ENCODE data around the gene CNGA1. TPM values are rescaled to one million over a fixed set of nuclear protein-coding genes. Genes with fewer than 3 reads are reported as not detected.

Gene CNGA1
- total RNA-seq, 4 donors from 2014 or later: 0.27 to 4.1 (median 0.55) TPM; not detected in 1

- intact Hi-C loops (cut with DNase I; ENCODE audit: low total_unique reads): no loop called here
- H3K4me1 ChIP-seq: no peaks in the 10 kb centered on the region
- H3K36me3 ChIP-seq: no peaks in the 10 kb centered on the region
- no peaks in the 10 kb centered on the region for H3K9me3 ChIP-seq
- no peak for DNase-seq
- no peak overlapping the region for H3K27ac ChIP-seq
- no peak overlapping the region for H3K4me3 ChIP-seq
- TF ChIP-seq POLR2A (IDR thresholded peaks at IDR 0.05) (no peak), CTCF (IDR thresholded peaks at IDR 0.05) (no peak)
- H3K27me3 ChIP-seq: no peaks in the 10 kb centered on the region
Observed at GRCh38 chr4:48037117-48037462, 20.6 kb upstream of the CNGA1 start.

- Histone ChIP-seq H3K27me3 (no peaks in the 10 kb centered on the region), H3K9me3 (no peaks in the 10 kb centered on the region), H3K27ac (no peak overlapping the region), H3K36me3 (no peaks in the 10 kb centered on the region), H3K4me3 (no peak overlapping the region), H3K4me1 (no peaks in the 10 kb centered on the region)
- TF ChIP-seq POLR2A (IDR thresholded peaks at IDR 0.05) (no peak), CTCF (IDR thresholded peaks at IDR 0.05) (no peak)
- intact Hi-C loops (cut with DNase I; ENCODE audit: low total_unique reads): no loop called here
- DNase-seq: no peak
Observed at GRCh38 chr4:48035952-48036351, 19.5 kb upstream of the CNGA1 start.

GRCh38 chr4:48033825-48034413, 17.4 kb upstream of the CNGA1 start:
- DNase-seq: no peak
- intact Hi-C loops (cut with DNase I; ENCODE audit: low total_unique reads): no loop called here
- TF ChIP-seq POLR2A (IDR thresholded peaks at IDR 0.05) (no peak), CTCF (IDR thresholded peaks at IDR 0.05) (no peak)
- Histone ChIP-seq H3K9me3 (no peaks in the 10 kb centered on the region), H3K4me3 (no peak overlapping the region), H3K4me1 (no peaks in the 10 kb centered on the region), H3K27ac (no peak overlapping the region), H3K36me3 (no peaks in the 10 kb centered on the region), H3K27me3 (no peaks in the 10 kb centered on the region)

- Histone ChIP-seq H3K9me3 (no peaks in the 10 kb centered on the region), H3K4me1 (no peaks in the 10 kb centered on the region), H3K36me3 (no peaks in the 10 kb centered on the region), H3K27me3 (no peaks in the 10 kb centered on the region), H3K4me3 (no peak overlapping the region), H3K27ac (no peak overlapping the region)
- TF ChIP-seq POLR2A (IDR thresholded peaks at IDR 0.05) (no peak), CTCF (IDR thresholded peaks at IDR 0.05) (no peak)
- DNase-seq: no peak
- intact Hi-C loops (cut with DNase I; ENCODE audit: low total_unique reads): no loop called here
Observed at GRCh38 chr4:48033412-48033811, 16.9 kb upstream of the CNGA1 start.

- Histone ChIP-seq H3K4me3 (no peak overlapping the region), H3K27ac (no peak overlapping the region), H3K27me3 (no peaks in the 10 kb centered on the region), H3K36me3 (no peaks in the 10 kb centered on the region), H3K9me3 (no peaks in the 10 kb centered on the region), H3K4me1 (no peaks in the 10 kb centered on the region)
- DNase-seq: no peak
- TF ChIP-seq POLR2A (IDR thresholded peaks at IDR 0.05) (no peak), CTCF (IDR thresholded peaks at IDR 0.05) (no peak)
- intact Hi-C loops (cut with DNase I; ENCODE audit: low total_unique reads): no loop called here
Observed at GRCh38 chr4:48032721-48033120, 16.2 kb upstream of the CNGA1 start.

Data from uterus (tissue), 4 donors.